Dermis microvascular lymphatic vessel endothelial cell (primary cell): Measurements from ENCODE around the gene DUSP28. TPM values are rescaled to one million over a fixed set of nuclear protein-coding genes. Genes with fewer than 3 reads are reported as not detected.

Experiments used
- DNase-seq, 2 donors: peaks; one replicate each; pipeline versions ENCODE4 v3.0.0 to v3.0.0-alpha.2; 2010; ENCODE audit warnings: low read depth in 2 of 2
- total RNA-seq: library from RNA; depleted of rRNA; stranded (reverse); fragments of >200 nt; gene quantifications from 2 replicates; pipeline ENCODE4 v1.2.1, GENCODE V29; 2014

The DUSP28 gene
- total RNA-seq, 1 donor from 2014 or later = 1.4 TPM

DNA sequence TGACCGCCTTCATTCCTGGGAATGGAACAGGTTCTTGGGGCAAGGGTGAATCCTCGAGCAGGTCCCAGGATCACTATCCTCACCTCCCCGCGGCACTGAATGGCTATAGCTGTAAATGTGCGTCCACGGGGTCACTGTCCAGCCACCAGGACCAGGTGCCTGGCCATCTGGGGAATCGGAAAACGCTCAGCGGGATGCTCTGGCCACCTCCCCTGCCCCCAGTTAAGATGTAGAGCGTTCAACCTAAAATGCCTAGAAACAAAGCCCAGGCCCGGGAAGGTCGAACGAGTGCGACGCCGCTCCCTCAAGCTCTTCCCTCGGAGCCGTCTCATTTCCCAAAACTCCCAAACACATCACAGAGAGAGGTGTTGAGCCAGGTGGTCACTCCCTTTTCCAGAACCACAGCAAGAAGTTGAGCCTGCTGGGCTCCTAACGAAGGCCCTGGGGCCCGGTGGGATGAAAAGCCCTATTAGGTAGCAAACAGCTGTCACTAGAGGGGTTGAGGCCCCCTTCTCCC lies 25.6 kb downstream of the DUSP28 start:
- no peak for DNase-seq

DNA sequence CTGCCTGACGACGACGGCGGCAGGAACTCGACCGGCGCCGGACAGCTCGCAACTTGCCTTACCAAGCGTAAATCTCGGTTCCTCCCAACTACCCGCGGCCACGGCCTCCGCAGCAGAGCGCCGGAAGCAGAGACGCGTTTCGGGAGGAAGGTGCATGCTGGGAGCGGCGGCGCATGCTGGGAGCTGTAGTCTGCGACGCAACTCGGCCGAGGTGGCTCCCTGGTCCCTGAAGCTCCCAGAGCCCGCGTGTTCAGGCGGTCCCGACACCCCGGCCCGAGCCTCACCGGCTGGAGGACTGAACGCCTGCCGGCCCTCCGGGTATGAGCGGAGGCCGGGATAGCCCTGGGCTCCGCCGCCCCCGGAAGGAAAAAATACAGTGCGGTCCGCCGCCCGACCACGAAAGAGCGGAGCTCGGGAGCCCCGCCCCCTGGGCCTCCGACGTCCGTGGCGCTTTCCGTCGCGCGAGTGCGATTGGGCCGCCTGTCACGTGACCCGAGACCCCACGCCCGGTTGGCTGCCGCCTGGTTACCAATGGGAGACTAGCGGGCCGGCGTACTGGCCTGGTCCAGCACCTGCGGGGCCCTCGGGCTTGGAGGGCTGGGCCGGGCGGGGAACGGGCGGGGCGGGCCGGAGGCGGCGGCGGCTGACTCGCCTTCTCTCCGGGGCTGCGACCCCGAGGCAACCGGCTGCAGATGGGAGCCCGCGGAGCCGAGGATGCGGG lies 26.2 kb downstream of the DUSP28 start, which contains the start of gene CAPN10:
Gene CAPN10 (plus strand): TSS at position 537 of the 721 bp plus-strand sequence. CDS start 178 bp downstream, at position 715.
- DNase-seq = peak; percentile 86 to 97

DNA sequence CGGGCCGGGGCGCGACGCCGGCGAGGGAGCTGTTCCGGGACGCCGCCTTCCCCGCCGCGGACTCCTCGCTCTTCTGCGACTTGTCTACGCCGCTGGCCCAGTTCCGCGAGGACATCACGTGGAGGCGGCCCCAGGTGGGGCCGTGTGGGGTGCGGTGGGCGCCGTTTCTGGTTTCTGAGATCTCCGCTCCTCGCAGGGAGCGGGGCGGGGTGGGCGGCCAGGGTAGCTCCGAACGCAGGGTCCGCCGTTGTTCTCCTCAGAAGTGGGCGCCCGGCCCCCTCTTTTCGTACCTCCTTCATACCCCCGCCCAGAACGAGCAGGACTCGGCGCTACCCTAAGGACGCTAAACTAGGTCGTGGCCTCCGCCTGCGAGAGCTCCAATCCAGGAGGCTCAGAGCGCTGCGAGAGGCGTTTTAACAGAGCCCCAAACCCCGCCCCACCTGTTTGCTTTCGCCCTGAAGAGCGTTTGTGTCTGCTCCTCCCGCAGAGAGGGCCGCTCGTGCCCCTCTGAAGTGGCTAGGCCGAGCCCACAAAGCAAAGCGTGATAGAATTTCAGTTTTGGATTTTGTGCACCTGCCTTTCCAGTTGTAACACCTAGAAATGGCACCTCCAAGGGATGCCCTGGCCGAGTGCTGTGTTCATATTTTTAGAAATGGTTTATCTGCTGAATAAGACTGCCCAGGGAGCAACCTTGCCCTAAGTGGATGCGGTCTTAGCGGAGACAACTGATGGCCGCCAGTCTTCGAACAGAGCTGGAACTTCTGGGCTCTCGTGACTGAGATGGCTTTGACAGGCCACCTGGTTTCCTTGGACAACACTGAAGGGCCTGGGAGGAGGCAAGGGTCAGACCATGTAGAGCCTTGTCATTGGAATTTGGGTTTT lies 27.0 kb downstream of the DUSP28 start:
- peak in 1 of 2 donors; percentile 42 for DNase-seq

DNA sequence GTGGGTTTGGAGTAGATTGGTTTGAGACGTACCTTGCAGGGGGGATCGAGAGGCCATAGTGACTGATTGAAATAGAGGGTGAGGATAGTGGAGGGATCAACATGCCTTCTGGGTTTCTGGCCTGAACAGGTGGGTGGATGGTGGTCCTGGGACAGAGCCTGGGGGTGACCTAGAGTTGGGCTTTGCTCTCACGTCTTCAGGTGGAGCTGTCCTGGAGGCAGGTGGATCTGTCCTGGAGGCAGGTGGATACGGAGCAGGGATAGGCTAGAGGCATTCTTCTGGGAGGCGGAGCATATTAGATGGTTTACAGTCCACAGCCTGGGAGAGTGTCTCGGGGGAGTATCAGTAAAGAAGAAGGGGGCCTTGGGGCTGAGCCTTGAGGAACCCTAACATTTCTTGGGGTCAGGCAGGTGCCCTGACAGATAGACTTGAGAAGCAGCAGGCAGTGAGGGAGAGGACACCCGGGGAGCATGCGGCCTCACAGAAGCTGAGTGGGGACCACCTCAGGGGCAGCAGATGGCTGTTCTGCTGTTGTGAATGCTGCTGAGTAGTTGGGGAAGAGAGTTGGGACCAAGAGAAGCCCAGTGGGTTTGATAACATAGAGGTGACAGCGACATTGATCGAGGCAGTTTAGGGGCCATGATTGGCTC lies 28.0 kb downstream of the DUSP28 start:
- no peak for DNase-seq

DNA sequence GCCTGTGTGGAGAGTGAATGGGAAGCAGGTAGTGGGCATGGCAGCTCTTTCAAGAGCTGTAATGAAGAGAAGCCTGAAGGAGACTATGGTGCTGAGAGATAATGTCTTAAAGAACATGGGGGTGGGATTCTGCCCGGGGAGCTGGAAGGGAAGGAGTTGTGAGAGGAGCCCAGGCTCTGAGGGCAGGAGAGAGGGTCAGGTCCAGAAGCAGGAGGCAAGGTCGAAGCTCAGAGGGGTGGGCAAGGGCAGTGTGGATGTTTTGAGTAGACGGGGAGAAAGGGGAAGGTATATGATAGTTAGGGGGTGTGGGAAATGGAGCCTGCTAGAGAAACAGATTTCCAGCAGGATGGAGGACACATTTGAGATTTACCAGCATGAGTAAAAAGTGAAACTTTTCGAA lies 28.5 kb downstream of the DUSP28 start:
- DNase-seq = no peak

DNA sequence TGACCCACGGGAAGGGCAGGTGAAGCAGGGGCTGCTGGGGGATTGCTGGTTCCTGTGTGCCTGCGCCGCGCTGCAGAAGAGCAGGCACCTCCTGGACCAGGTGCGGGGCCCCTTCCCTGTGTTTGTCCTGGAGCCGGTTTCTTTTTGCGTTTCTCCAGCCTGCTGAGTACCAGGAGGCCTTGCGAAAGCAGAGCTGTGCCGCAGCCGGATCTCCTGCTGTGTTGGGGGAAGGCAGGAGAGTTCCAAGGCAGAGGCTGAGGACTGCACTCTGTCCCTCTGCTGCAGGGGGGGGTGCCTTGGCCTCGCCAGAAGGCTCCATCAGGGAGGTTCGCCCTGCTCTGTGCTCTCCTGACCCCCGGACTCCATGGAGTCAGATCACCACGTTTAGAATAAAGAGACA lies 29.2 kb downstream of the DUSP28 start:
- no peak for DNase-seq

DNA sequence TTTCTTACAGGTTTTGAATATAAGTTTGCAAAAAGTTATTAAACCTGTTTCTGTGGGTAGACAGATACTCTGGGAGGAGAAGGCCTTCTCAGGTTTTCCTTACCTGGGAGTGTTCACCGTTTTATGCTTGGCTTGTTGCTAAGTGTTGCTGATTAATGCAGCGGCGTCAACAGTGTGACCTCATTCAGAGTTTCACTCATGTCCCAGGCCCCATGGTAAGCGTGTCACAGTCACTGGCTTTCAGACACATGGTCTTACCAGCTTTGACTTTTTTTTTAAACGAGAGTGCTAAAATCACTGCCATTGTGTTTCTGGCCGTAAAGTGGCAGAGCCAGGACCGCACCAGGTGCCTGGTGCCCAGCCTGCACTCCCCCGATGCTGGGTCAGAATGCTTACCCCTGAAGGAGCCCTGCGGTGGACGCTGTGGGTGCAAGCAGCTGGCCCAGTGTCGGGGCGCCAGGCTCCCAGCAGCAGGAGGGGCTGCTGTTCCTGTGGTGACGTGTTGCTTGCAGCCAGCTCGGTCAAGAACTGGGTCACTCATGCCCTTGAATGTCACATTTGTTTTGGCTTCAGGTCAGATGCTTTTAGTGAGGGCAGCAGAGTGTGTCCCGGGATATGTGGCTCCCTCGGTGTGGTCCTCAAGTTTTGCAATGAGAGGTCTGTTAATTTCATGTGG lies 29.8 kb downstream of the DUSP28 start:
- no peak for DNase-seq

DNA sequence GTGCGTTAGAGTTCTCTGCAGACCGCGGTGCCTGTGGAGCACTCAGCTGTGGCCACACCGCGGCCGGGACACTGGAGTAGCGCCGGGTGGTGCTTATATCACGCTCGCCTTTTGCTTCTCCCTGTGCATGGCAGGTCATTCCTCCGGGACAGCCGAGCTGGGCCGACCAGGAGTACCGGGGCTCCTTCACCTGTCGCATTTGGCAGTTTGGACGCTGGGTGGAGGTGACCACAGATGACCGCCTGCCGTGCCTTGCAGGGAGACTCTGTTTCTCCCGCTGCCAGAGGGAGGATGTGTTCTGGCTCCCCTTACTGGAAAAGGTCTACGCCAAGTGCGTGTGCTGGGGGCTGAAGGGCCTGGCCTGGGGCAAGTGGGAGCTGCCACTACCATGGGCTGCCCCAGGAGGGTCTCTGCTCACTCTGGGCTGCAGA lies 30.5 kb downstream of the DUSP28 start:
- DNase-seq = no peak

DNA sequence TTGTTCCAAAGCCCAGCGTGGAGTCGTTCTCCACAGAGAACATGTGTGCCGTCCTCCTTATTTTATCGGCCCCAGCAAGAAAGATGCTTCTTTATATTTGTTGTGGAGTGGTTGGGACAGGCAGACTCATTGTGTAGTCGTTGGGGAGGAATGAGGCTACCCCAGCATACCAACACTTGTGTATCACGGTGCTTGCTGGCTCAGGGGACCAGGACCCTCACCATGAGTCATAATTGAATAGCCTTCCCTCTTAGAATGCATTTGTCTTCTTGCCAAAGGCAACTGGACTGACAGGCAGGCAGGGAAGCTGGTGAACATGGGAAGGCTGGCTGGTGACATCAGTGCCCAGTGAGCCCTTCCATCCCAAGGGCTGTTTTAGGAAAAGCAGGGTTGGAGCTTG lies 31.1 kb downstream of the DUSP28 start:
- no peak for DNase-seq

DNA sequence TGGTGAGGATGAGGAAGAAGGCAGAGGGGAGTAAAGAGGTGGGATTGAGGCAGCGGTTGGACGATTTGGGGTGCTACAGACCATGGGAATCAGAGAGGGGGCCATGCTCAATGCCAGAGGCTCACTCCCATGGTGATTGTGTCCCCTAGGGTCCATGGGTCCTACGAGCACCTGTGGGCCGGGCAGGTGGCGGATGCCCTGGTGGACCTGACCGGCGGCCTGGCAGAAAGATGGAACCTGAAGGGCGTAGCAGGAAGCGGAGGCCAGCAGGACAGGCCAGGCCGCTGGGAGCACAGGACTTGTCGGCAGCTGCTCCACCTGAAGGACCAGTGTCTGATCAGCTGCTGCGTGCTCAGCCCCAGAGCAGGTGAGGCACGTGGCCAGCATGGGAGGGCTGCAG lies 31.6 kb downstream of the DUSP28 start:
- DNase-seq = no peak

DNA sequence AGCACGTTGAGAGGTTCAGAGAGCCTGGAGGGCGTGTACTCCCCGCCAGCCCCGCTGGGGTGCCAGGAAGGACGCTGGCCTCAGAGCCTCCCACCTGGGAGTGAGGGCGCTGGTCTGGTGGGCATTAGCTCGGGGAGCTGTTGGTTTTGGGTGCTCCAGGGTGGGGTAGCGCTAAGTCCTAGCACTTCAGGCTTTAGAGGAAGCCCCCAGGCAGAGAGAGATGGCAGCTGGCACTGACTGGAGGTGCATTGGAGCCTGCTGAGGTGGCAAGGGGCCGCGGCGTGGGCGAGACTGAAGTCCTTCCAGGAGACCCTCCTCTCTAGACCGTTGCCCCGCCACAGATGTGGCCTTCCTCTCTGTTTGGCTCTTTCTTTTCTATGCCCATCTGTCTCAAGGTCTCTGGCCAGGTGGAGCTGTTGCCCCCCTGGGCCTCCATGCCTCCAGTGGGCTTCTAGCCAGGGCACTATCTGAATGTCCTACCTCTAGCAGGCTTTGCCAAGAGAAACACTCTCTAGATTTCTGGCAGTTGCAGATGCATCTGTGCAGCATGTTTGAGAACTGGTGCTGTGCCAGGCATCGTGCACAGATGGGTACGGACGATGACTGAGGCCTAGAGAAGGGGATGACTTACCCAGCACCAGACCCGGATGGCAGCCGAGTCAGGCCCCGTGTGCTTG lies 33.0 kb downstream of the DUSP28 start:
- no peak for DNase-seq

DNA sequence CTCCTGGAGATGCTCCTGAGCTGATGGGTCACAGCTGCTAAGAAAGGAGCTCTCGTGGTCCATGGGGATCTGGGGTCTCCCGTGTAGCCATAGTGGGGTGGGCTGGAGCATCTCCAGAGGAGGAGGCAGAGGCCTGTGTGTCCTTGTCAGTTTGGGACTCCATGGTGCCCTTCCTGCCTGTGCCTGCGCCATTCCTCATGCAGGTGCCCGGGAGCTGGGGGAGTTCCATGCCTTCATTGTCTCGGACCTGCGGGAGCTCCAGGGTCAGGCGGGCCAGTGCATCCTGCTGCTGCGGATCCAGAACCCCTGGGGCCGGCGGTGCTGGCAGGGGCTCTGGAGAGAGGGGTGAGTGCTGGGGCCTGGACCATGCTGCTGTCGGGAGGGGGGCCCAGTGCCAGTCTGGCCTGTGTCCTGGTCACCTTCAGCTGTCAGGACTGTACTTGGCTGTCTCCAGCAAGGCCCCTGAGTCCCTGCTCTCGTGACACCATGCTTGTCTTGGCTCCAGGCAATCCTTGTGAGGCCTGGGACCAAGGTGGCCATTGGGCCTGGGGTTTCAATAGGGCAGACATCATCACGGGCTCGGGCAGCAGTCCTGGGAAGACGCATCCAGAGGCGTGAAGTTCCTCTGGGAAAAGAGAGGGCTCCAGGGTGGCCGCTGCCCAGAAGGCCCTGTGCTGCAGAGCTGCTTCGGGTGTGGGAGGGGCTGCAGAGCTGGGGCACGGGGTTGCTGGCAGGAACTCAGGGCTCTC lies 33.7 kb downstream of the DUSP28 start:
- no peak for DNase-seq

DNA sequence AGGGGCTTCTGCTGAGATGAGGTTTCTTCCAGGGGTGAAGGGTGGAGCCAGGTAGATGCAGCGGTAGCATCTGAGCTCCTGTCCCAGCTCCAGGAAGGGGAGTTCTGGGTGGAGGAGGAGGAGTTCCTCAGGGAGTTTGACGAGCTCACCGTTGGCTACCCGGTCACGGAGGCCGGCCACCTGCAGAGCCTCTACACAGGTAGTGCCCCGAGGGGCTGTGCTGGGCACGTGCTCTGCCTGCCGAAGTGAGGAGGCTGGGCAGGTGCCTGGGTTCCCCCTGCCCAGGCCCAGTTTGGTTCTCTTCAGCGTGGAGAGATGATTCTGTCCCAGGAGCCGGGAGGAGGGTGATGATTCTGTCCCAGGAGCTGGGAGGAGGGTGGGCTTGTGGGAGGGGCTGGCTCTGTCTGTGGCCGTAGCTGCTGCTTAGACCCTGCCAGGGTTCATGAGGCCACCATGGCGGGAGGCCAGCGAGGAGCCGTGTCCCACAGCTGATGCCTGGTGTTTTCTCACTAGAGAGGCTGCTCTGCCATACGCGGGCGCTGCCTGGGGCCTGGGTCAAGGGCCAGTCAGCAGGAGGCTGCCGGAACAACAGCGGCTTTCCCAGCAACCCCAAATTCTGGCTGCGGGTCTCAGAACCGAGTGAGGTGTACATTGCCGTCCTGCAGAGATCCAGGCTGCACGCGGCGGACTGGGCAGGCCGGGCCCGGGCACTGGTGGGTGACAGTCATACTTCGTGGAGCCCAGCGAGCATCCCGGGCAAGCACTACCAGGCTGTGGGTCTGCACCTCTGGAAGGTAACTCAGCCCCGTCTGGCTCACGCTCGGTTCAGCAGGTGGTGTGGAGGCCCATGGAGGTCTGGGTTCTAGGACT lies 34.6 kb downstream of the DUSP28 start:
- DNase-seq = no peak

DNA sequence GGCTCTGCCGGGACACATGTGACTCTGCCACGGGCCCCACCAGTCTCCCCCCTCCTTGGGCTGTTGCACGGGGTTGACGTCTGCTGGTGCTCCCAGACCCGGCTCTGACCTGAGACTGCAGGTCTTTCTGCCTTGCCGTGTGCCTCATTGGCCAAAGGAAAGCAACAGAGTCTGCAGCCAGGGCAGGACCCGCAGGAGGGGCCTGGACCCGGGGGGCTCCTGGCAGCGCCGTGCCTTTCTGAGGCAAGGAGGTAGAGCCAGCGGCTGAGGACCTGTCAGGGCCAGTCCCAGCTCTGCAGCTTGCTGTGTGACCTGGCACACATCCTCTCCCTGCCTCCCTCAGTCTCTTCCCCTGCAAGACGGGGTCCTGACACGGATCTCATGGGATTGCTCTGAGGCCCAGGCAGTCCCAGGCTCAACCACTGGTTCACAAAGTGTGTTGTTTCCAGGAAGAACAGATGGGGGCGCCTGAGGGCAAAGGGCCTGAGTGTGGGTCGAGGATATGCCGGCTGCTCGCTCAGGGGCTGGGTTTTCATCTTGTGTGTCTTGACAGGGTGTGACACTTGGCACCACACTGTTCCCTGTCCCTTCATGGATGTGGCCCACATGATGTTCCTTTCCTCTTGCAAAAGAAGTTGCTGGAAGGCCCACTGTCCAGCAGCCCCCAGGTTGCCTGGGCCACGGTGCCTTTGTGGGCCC lies 35.4 kb downstream of the DUSP28 start:
- no peak for DNase-seq

DNA sequence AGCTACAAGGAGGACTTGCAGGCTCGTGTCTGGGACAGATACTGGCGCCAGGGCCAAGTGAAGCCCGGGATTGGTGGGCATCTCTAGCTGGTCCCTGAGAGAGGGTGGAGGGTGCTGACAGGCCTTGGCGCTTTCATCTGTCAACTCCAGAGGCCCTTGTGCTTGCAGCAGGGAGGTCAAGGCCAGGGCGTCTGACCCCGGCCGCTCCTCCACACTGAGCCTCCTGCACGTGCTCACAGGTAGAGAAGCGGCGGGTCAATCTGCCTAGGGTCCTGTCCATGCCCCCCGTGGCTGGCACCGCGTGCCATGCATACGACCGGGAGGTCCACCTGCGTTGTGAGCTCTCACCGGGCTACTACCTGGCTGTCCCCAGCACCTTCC lies 35.9 kb downstream of the DUSP28 start:
- DNase-seq = no peak

DNA sequence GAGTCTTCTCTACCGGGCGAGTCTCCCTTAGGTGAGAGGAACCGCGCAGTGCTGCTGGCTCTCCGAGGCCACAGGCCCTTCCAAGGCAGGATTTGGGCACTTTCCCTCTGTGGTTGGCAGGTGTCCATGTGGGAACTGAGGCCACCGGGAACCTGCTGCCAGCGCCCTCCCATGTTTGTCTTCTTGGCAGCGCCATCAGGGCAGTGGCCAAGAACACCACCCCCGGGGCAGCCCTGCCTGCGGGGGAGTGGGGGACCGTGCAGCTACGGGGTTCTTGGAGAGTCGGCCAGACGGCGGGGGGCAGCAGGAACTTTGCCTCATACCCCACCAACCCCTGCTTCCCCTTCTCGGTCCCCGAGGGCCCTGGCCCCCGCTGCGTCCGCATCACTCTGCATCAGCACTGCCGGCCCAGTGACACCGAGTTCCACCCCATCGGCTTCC lies 36.4 kb downstream of the DUSP28 start:
- DNase-seq = no peak

DNA sequence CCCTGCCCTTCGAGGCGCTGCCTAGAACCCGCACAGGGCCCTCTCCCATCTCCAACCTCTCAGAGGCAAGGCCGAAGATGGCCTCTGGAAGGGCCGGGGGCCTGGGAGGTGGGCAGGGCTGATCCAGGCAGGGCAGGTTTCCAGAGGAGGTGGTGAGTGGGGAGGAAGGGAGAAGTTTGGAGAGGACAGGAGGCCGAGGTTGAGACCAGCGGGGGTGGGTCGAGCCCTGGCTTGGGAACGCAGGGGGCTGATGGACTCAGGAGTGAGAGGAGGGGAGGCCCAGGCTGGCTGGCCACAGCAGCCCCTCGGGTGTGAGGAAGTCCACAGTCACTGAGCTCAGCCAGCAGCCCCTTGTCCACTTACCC lies 36.9 kb downstream of the DUSP28 start:
- no peak for DNase-seq

DNA sequence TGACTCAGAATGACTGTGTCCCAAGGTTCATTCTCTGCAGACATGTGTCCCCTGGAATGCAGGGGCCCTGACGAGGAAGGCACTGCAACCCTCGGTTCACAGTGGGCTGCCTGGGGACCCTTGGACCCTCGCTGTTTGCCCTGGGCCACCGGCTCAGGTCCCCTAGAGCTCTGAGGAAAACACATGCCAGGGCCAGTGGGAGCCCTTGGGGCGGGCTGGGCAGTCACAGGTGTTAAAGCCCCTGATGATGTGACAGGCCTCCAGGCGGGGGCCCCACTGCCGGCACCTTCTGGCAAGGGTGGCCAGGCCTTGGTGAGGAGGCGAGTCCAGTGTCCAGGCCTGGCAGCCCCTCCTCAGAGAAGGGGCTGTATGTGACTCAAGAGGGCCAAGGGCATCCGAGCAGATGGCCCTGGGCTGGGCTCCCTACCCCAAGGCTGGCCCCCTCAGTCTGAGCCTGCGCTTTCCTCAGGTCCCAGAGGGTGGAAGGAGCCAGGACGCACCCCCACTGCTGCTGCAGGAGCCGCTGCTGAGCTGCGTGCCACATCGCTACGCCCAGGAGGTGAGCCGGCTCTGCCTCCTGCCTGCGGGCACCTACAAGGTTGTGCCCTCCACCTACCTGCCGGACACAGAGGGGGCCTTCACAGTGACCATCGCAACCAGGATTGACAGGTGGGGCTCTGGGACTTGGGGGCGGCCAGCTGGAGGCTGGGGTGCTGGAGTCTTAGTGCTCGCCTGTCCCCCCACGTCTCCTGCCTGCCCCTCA lies 37.4 kb downstream of the DUSP28 start:
- no peak for DNase-seq
